DOHH2 (cell line): ENCODE results near the gene VSIG8.

Experiments
- H3F3A ChIP-seq: fragments of 200-600 bp; sonication (generic), shearing (Covaris generic); 2 replicates; pipeline ENCODE4 v1.6.0; 2016; ENCODE audit warnings: antibody characterized with exemption, mild to moderate bottlenecking; ENCODE audit not compliant: control insufficient read depth, insufficient read depth
- H3K27ac ChIP-seq: fragments of 200-600 bp; sonication (generic); 2 replicates; pipeline ENCODE4 v1.5.1; 2014; ENCODE audit warnings: low read depth, mild to moderate bottlenecking, low read length, moderate library complexity
- H3K27me3 ChIP-seq: fragments of 200-600 bp; sonication (generic); 2 replicates; pipeline ENCODE4 v1.6.1; 2014; ENCODE audit warnings: mild to moderate bottlenecking, low read length, mixed read lengths; ENCODE audit not compliant: control insufficient read depth
- H3K36me3 ChIP-seq: fragments of 200-600 bp; sonication (generic); 2 replicates; pipeline ENCODE4 v1.6.1; 2014; ENCODE audit warnings: mild to moderate bottlenecking, low read length, moderate library complexity, mixed read lengths; ENCODE audit not compliant: control insufficient read depth
- H3K4me1 ChIP-seq: fragments of 200-600 bp; sonication (generic); 2 replicates; pipeline ENCODE4 v1.6.1; 2014; ENCODE audit warnings: mild to moderate bottlenecking, low read length, mixed read lengths; ENCODE audit not compliant: control insufficient read depth
- H3K4me2 ChIP-seq: fragments of 200-600 bp; sonication (generic); 2 replicates; pipeline ENCODE4 v1.6.0; 2014; ENCODE audit warnings: mild to moderate bottlenecking, low read length, moderate library complexity
- H3K4me3 ChIP-seq: fragments of 200-600 bp; sonication (generic); 2 replicates; pipeline ENCODE4 v1.5.1; 2014; ENCODE audit warnings: mild to moderate bottlenecking, low read length, mixed read lengths
- H3K79me2 ChIP-seq: fragments of 200-600 bp; sonication (generic); 2 replicates; pipeline ENCODE4 v1.6.1; 2014; ENCODE audit warnings: mild to moderate bottlenecking, low read length, mixed read lengths; ENCODE audit not compliant: control insufficient read depth
- H3K9me2 ChIP-seq: fragments of 200-600 bp; sonication (generic); replicated peaks from 2 replicates; pipeline ENCODE4 v1.6.1; 2014; ENCODE audit warnings: mild to moderate bottlenecking, low read length, mixed read lengths; ENCODE audit not compliant: control insufficient read depth
- H3K9me3 ChIP-seq: fragments of 200-600 bp; sonication (generic); 2 replicates; pipeline ENCODE4 v1.6.1; 2014; ENCODE audit warnings: antibody characterized with exemption, low read length, mixed read lengths; ENCODE audit not compliant: control insufficient read depth, insufficient read depth
- H4K20me1 ChIP-seq: fragments of 200-600 bp; sonication (generic); 2 replicates; pipeline ENCODE4 v1.6.0; 2014; ENCODE audit warnings: low read depth, mild to moderate bottlenecking, antibody characterized with exemption, low read length, moderate library complexity; ENCODE audit not compliant: control insufficient read depth, insufficient read depth
- EZH2phosphoT487 ChIP-seq: fragments of 200-600 bp; sonication (generic); IDR thresholded peaks from 2 replicates; pipeline ENCODE4 v1.6.1; 2017; ENCODE audit warnings: borderline replicate concordance, mild to moderate bottlenecking, antibody characterized with exemption, low read length, moderate library complexity, mixed read lengths
- TF ChIP-seq, protein P1 (sequence below): fragments of 200-600 bp; sonication (generic); IDR thresholded peaks from one replicate; pipeline ENCODE4 v1.5.1; 2014; ENCODE audit warnings: antibody characterized with exemption, mild to moderate bottlenecking, low read depth, low read length; ENCODE audit not compliant: poor library complexity, severe bottlenecking

The VSIG8 gene

DNA sequence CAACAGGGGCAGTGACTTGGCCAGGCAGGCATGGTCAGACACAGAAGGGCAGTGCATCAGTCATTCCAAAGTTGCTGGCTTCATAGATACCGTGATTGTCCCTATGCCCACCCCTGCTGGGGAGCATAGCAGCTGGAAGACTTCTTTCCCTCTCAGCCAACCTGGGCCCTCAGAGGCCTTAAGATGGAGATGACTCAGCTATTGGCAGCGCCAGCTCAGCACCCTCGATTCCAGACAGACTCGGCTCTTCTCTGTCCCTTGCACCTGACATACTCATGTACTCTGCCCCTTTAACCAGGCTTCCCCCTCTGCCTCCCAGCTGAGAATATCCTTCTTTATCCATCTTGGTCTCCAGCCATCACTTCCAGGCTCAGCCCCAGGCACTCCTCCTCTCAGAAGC, 19.0 kb downstream of the VSIG8 start:
- Histone ChIP-seq H3K36me3 (no peaks in the 10 kb centered on the region), H3K9me2 (no peaks in the 10 kb centered on the region), H3F3A (no peaks in the 10 kb centered on the region), H3K4me1 (no peaks in the 10 kb centered on the region), H4K20me1 (no peaks in the 10 kb centered on the region), H3K9me3 (no peaks in the 10 kb centered on the region), H3K27ac (no peak overlapping the region), H3K79me2 (no peaks in the 10 kb centered on the region), H3K4me3 (no peak overlapping the region), H3K27me3 (0 out of 2 replicates have a peak, but pooled peaks cover 3% of the 10 kb centered on the region), H3K4me2 (no peak overlapping the region)
- no peak for TF ChIP-seq EZH2phosphoT487
- TF ChIP-seq, protein P1, sequence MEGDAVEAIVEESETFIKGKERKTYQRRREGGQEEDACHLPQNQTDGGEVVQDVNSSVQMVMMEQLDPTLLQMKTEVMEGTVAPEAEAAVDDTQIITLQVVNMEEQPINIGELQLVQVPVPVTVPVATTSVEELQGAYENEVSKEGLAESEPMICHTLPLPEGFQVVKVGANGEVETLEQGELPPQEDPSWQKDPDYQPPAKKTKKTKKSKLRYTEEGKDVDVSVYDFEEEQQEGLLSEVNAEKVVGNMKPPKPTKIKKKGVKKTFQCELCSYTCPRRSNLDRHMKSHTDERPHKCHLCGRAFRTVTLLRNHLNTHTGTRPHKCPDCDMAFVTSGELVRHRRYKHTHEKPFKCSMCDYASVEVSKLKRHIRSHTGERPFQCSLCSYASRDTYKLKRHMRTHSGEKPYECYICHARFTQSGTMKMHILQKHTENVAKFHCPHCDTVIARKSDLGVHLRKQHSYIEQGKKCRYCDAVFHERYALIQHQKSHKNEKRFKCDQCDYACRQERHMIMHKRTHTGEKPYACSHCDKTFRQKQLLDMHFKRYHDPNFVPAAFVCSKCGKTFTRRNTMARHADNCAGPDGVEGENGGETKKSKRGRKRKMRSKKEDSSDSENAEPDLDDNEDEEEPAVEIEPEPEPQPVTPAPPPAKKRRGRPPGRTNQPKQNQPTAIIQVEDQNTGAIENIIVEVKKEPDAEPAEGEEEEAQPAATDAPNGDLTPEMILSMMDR, result no peak

DNA sequence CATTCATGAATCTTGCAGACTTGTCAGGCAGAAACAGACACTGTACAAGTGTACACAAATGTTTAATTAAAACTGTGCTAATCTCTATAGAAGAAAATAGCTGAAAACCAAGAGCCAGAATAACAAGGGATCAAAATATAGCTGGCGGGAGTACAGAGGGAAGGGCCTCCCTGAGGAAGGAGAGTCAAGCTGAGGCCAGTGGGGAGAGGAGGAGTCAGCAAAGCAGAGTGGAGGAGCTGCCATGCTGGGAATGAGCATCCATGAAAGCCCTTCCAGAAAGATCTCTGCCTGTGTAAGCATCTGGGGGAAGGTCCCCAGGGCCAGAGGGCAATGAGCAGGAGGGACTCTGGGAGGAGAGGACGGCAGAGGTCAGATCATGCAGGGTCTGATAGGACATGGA, 20.7 kb downstream of the VSIG8 start:
- Histone ChIP-seq H4K20me1 (no peaks in the 10 kb centered on the region), H3F3A (no peaks in the 10 kb centered on the region), H3K27ac (no peak overlapping the region), H3K79me2 (no peaks in the 10 kb centered on the region), H3K4me2 (no peak overlapping the region), H3K9me3 (no peaks in the 10 kb centered on the region), H3K4me3 (no peak overlapping the region), H3K36me3 (no peaks in the 10 kb centered on the region), H3K4me1 (no peaks in the 10 kb centered on the region), H3K27me3 (no peaks in the 10 kb centered on the region), H3K9me2 (no peaks in the 10 kb centered on the region)
- TF ChIP-seq EZH2phosphoT487, result no peak
- TF ChIP-seq, protein P1, result no peak

DNA sequence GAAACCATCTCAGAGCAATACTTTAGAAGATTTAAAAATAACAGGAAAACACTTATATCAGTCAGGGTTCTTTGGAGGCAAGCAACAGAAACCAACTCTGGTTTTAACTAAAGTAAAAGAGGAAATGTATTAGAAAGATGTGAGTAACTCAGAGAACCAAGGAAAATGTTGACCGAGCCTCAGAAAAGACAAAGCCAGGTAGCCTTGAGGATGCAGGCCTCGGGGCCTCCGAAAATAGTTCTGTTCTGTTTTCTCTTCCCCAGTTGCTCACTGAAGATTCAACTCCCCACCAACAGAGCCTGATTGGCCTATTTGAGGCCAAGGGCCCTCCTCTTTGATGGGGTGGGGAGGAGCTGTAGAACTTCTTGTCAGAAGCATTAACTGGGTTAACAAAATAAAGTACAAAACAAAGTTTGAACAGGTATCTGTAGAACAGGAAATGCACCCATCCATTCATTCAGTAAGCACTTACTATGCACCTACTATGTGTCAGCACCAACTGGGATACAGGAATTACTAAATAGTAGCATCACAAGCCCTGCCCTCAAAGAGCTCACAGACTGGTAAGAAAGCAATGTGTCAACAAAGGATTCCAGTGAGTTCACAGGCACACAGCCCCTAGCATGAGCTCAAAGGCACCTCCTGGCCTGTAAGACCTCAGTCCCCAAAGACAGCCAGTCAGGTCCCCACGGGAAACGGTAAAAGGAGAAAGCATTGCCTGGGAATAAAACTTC, 23.2 kb downstream of the VSIG8 start:
- H3K4me1 ChIP-seq, result no peaks in the 10 kb centered on the region
- H4K20me1 ChIP-seq, result no peaks in the 10 kb centered on the region
- no peak overlapping the region for H3K4me3 ChIP-seq
- H3K4me2 ChIP-seq, result no peak overlapping the region
- no peak overlapping the region for H3K27ac ChIP-seq
- no peaks in the 10 kb centered on the region for H3F3A ChIP-seq
- TF ChIP-seq, protein P1, result no peak
- no peak for TF ChIP-seq EZH2phosphoT487
- no peaks in the 10 kb centered on the region for H3K36me3 ChIP-seq
- no peaks in the 10 kb centered on the region for H3K27me3 ChIP-seq
- no peaks in the 10 kb centered on the region for H3K9me3 ChIP-seq
- H3K9me2 ChIP-seq, result no peaks in the 10 kb centered on the region
- H3K79me2 ChIP-seq, result no peaks in the 10 kb centered on the region
